MM.1S (cell line): Measurements from ENCODE around the gene TOX2.

ENCODE experiments used
- DNase-seq: peaks from one replicate; pipeline ENCODE4 v3.0.0-alpha.2; 2015
- H2AFZ ChIP-seq: fragments of 300-600 bp; sonication (generic); 2 replicates; pipeline ENCODE4 v1.6.0; 2016; ENCODE audit warnings: antibody characterized with exemption, low read length
- H3F3A ChIP-seq: fragments of 300-600 bp; sonication (generic); 2 replicates; pipeline ENCODE4 v1.6.1; 2016; ENCODE audit warnings: mild to moderate bottlenecking, antibody characterized with exemption, low read length, moderate library complexity, mixed read lengths; ENCODE audit not compliant: insufficient read depth
- H3K27ac ChIP-seq: fragments of 300-600 bp; sonication (generic); 2 replicates; pipeline ENCODE4 v1.5.1; 2016; ENCODE audit warnings: mild to moderate bottlenecking, low read length
- H3K27me3 ChIP-seq: fragments of 300-600 bp; sonication (generic); replicated peaks from 2 replicates; pipeline ENCODE4 v1.6.0; 2016; ENCODE audit warnings: low read length; ENCODE audit not compliant: insufficient read depth
- H3K36me3 ChIP-seq: fragments of 300-600 bp; sonication (generic); replicated peaks from 2 replicates; pipeline ENCODE4 v1.6.1; 2016; ENCODE audit warnings: mild to moderate bottlenecking, low read length, mixed read lengths; ENCODE audit not compliant: insufficient read depth
- H3K4me1 ChIP-seq: fragments of 300-600 bp; sonication (generic); 2 replicates; pipeline ENCODE4 v1.6.1; 2016; ENCODE audit warnings: low read length, mixed read lengths
- H3K4me2 ChIP-seq: fragments of 300-600 bp; sonication (generic); 2 replicates; pipeline ENCODE4 v1.6.0; 2016; ENCODE audit warnings: low read depth, low read length
- H3K4me3 ChIP-seq: fragments of 300-600 bp; sonication (generic); 2 replicates; pipeline ENCODE4 v1.5.1; 2016; ENCODE audit warnings: low read length, mixed read lengths
- H3K79me2 ChIP-seq: fragments of 300-600 bp; sonication (generic); 2 replicates; pipeline ENCODE4 v1.6.1; 2016; ENCODE audit warnings: mixed run types, low read length, mixed read lengths
- H3K9ac ChIP-seq: fragments of 300-600 bp; sonication (generic); 2 replicates; pipeline ENCODE4 v1.6.1; 2016; ENCODE audit warnings: low read length, mixed read lengths
- H3K9me2 ChIP-seq: fragments of 300-600 bp; sonication (generic); replicated peaks from 2 replicates; pipeline ENCODE4 v1.6.1; 2016; ENCODE audit warnings: mild to moderate bottlenecking, low read length, mixed read lengths; ENCODE audit not compliant: insufficient read depth
- H3K9me3 ChIP-seq: fragments of 300-600 bp; sonication (generic); replicated peaks from 2 replicates; pipeline ENCODE4 v1.6.1; 2016; ENCODE audit warnings: mild to moderate bottlenecking, low read length, mixed read lengths; ENCODE audit not compliant: insufficient read depth
- H4K20me1 ChIP-seq: fragments of 300-600 bp; sonication (generic); 2 replicates; pipeline ENCODE4 v1.6.1; 2016; ENCODE audit warnings: mild to moderate bottlenecking, low read length, moderate library complexity, mixed read lengths; ENCODE audit not compliant: insufficient read depth
- CTCF ChIP-seq: fragments of 300-600 bp; sonication (generic); IDR thresholded peaks from 2 replicates; pipeline ENCODE4 v1.5.1; 2016; ENCODE audit warnings: antibody characterized with exemption, low read length, mixed read lengths
- EZH2 ChIP-seq: fragments of 300-600 bp; sonication (generic); optimal IDR thresholded peaks from 2 replicates; pipeline ENCODE3; 2017; ENCODE audit warnings: low read depth, mild to moderate bottlenecking, antibody characterized with exemption, low read length, mixed read lengths
- EZH2phosphoT487 ChIP-seq: fragments of 300-600 bp; sonication (generic); IDR thresholded peaks from 2 replicates; pipeline ENCODE4 v1.6.1; 2018; ENCODE audit warnings: antibody characterized with exemption, low read length

The TOX2 gene

GRCh38 chr20:44030394-44030793 is 115.7 kb downstream of the TOX2 start:
- DNase-seq: no peak
- Histone ChIP-seq H3K4me2 (no peak overlapping the region), H3K4me1 (0 out of 2 replicates have a peak, but pooled peaks cover 5% of the 10 kb centered on the region), H3K79me2 (peaks cover 25% of the 10 kb centered on the region), H3K36me3 (no peaks in the 10 kb centered on the region), H3K27ac (no peak overlapping the region), H3K9me3 (no peaks in the 10 kb centered on the region), H3K9ac (no peak overlapping the region), H3F3A (no peaks in the 10 kb centered on the region), H2AFZ (no peak overlapping the region), H3K9me2 (no peaks in the 10 kb centered on the region), H4K20me1 (no peaks in the 10 kb centered on the region), H3K27me3 (no peaks in the 10 kb centered on the region), H3K4me3 (no peak overlapping the region)
- TF ChIP-seq EZH2phosphoT487: no peak
- TF ChIP-seq EZH2: no peak
- TF ChIP-seq CTCF: no peak

GRCh38 chr20:44031001-44031574 is 116.4 kb downstream of the TOX2 start:
- H3K27ac ChIP-seq: no peak overlapping the region

GRCh38 chr20:44031781-44032582 is 117.3 kb downstream of the TOX2 start:
- H3K9ac ChIP-seq: no peak overlapping the region
- no peak overlapping the region for H3K27ac ChIP-seq
- DNase-seq: no peak
- H3K4me3 ChIP-seq: no peak overlapping the region
- no peaks in the 10 kb centered on the region for H3K36me3 ChIP-seq
- no peak overlapping the region for H2AFZ ChIP-seq
- 0 out of 2 replicates have a peak, but pooled peaks cover 5% of the 10 kb centered on the region for H3K4me1 ChIP-seq
- H3K9me2 ChIP-seq: no peaks in the 10 kb centered on the region
- H3K27me3 ChIP-seq: no peaks in the 10 kb centered on the region
- H3F3A ChIP-seq: no peaks in the 10 kb centered on the region
- TF ChIP-seq EZH2 (no peak), CTCF (no peak), EZH2phosphoT487 (no peak)
- H3K9me3 ChIP-seq: no peaks in the 10 kb centered on the region
- H3K4me2 ChIP-seq: no peak overlapping the region
- H4K20me1 ChIP-seq: no peaks in the 10 kb centered on the region
- peaks cover 23% of the 10 kb centered on the region for H3K79me2 ChIP-seq

More at GRCh38 chr20:44031001-44031574, 116.4 kb downstream of the TOX2 start:
- TF ChIP-seq EZH2 (no peak), EZH2phosphoT487 (no peak), CTCF (no peak)
- H3K9me3 ChIP-seq: no peaks in the 10 kb centered on the region
- H3F3A ChIP-seq: no peaks in the 10 kb centered on the region
- peaks cover 25% of the 10 kb centered on the region for H3K79me2 ChIP-seq
- H3K4me1 ChIP-seq: 0 out of 2 replicates have a peak, but pooled peaks cover 5% of the 10 kb centered on the region
- DNase-seq: no peak
- H2AFZ ChIP-seq: no peak overlapping the region
- H3K36me3 ChIP-seq: no peaks in the 10 kb centered on the region
- H4K20me1 ChIP-seq: no peaks in the 10 kb centered on the region
- H3K9me2 ChIP-seq: no peaks in the 10 kb centered on the region
- H3K27me3 ChIP-seq: no peaks in the 10 kb centered on the region
- H3K4me2 ChIP-seq: no peak overlapping the region
- H3K9ac ChIP-seq: no peak overlapping the region
- H3K4me3 ChIP-seq: no peak overlapping the region
